ENCODE data around the gene ZNF775. TPM values are rescaled to one million over a fixed set of nuclear protein-coding genes. Genes with fewer than 3 reads are reported as not detected.
A peak's percentile ranks its signal among the peaks of the same experiment; 100 is the strongest.

Gene ZNF775
- total RNA-seq, 1 experiment from 2014 or later = 3.7 TPM

- POLR2A ChIA-PET (ENCODE audit: unreplicated experiment) = no interaction called here
- intact Hi-C loops (cut with micrococcal nuclease) = loop anchor here (1.0 to 5.0 kb wide), 2 partner anchors 41 to 331 kb away; a partner anchor contains a TSS
- BruUV-seq (replicated peaks) = no TSS peak
Observed at GRCh38 chr7:150446288-150446938, 67.3 kb downstream of the ZNF775 start.

More at GRCh38 chr7:150446288-150446938, 67.3 kb downstream of the ZNF775 start:
- H3K36me3 ChIP-seq (ENCODE audit: low read depth, low read length) = no peaks in the 10 kb centered on the region
- peaks cover 22% of the 10 kb centered on the region for H3K27me3 ChIP-seq (ENCODE audit: low read length)
- no peaks in the 10 kb centered on the region for H3K9me2 ChIP-seq (replicated peaks; ENCODE audit: low read length)
- H3K4me2 ChIP-seq (ENCODE audit: low read length) = peak overlapping the region; percentile 50
- no peaks in the 10 kb centered on the region for H3F3A ChIP-seq (ENCODE audit: low read length, unreplicated experiment)
- H3K4me1 ChIP-seq (ENCODE audit: insufficient read depth, low read length) = peaks cover 10% of the 10 kb centered on the region
- H4K20me1 ChIP-seq (ENCODE audit: low read length) = no peaks in the 10 kb centered on the region
- TF ChIP-seq EZH2phosphoT487 (IDR thresholded peaks at IDR 0.05; ENCODE audit: borderline replicate concordance, low read length) (no peak), EZH2 (IDR thresholded peaks at IDR 0.05; ENCODE audit: low read length, unreplicated experiment) (no peak), CTCF (conservative IDR thresholded peaks at IDR 0.05; ENCODE audit: low read depth, low read length) (no peak)
- CTCF ChIA-PET = interaction anchor here (0.7 kb wide), 1 partner anchor 9 kb away, joined by 5 read pairs; no protein-coding TSS in a partner anchor
- no peak overlapping the region for H3K9ac ChIP-seq (ENCODE audit: low read length)
- no peaks in the 10 kb centered on the region for H3K9me3 ChIP-seq (ENCODE audit: low read length)
- DNase-seq (peak; percentile 40), ATAC-seq (peak; percentile 53)
- no peak overlapping the region for H3K27ac ChIP-seq (ENCODE audit: low read length)
- H2AFZ ChIP-seq (ENCODE audit: low read length) = 0 out of 2 replicates have a peak overlapping the region, but pooled peaks have one; percentile 20
- no peaks in the 10 kb centered on the region for H3K79me2 ChIP-seq (ENCODE audit: low read length)
- H3K4me3 ChIP-seq (ENCODE audit: low read length) = no peak overlapping the region

Other genes starting within 250 kb of the ZNF775 start
- 15.1 and 16.4 TPM in 2 replicates for gene LRRC61, start 56.0 kb upstream of the ZNF775 start, total RNA-seq (2014; rRNA removed)
- gene ACTR3C, start 55.8 kb upstream of the ZNF775 start, total RNA-seq (2014; rRNA removed) = 7.8 and 10.8 TPM in 2 replicates
- gene RARRES2, start 37.7 kb upstream of the ZNF775 start, total RNA-seq (2014; rRNA removed) = 1.6 TPM in 1 of 2 replicates, not detected in the other
- gene REPIN1, start 10.5 kb upstream of the ZNF775 start, total RNA-seq (2014; rRNA removed) = 124 and 153 TPM in 2 replicates
- not detected in 2 replicates for gene GIMAP8, start 71.3 kb downstream of the ZNF775 start, total RNA-seq (2014; rRNA removed)
- not detected in 2 replicates for gene GIMAP7, start 135.5 kb downstream of the ZNF775 start, total RNA-seq (2014; rRNA removed)
- not detected in 2 replicates for gene GIMAP4, start 188.1 kb downstream of the ZNF775 start, total RNA-seq (2014; rRNA removed)